ENCODE results near the gene TH. TPM values are rescaled to one million over a fixed set of nuclear protein-coding genes. Genes with fewer than 3 reads are reported as not detected.

TH gene
- total RNA-seq, 2 donors from 2014 or later: not detected

GRCh38 chr11:2190657-2191471 is 19.2 kb upstream of the TH start:
- H3K9me3 Mint-ChIP-seq: no peaks in the 10 kb centered on the region
- Histone ChIP-seq H3K9me3 (ENCODE audit: control insufficient read depth, low read length) (no peaks in the 10 kb centered on the region), H3K27ac (ENCODE audit: low read depth, low read length) (peak overlapping the region; percentile 87), H3K9ac (ENCODE audit: extremely low read depth, low read length, poor library complexity, severe bottlenecking) (no peak overlapping the region), H3K36me3 (ENCODE audit: control insufficient read depth, insufficient read depth, low read length) (no peaks in the 10 kb centered on the region), H3K4me1 (ENCODE audit: control insufficient read depth, insufficient read depth, low read length) (no peaks in the 10 kb centered on the region), H3K4me3 (ENCODE audit: low read length) (no peak overlapping the region), H3K27me3 (ENCODE audit: control insufficient read depth, insufficient read depth, low read length, poor library complexity, severe bottlenecking) (no peaks in the 10 kb centered on the region)
- H3K4me1 Mint-ChIP-seq: no peaks in the 10 kb centered on the region
- no peak overlapping the region for H3K27ac Mint-ChIP-seq
- DNase-seq: no peak
- peaks cover 21% of the 10 kb centered on the region for H3K27me3 Mint-ChIP-seq (ENCODE audit: insufficient read depth)
- 75 to 81% methylated on average over 21 to 30 of the region's 30 CpGs for WGBS, 2 experiments (ENCODE audit: insufficient coverage in 1 of 2, insufficient read length in 1 of 2)
- H3K4me3 Mint-ChIP-seq: no peak overlapping the region
- TF ChIP-seq CTCF (conservative IDR thresholded peaks at IDR 0.05): no peak
- H3K36me3 Mint-ChIP-seq (ENCODE audit: low read depth): no peaks in the 10 kb centered on the region

- WGBS, 2 experiments (ENCODE audit: insufficient coverage in 1 of 2, insufficient read length in 1 of 2): 87 to 90% methylated on average over 19 to 29 of the region's 29 CpGs
- H3K4me3 ChIP-seq (ENCODE audit: low read length): no peak overlapping the region
- Mint-ChIP-seq H3K36me3 (ENCODE audit: low read depth) (no peaks in the 10 kb centered on the region), H3K27me3 (ENCODE audit: insufficient read depth) (peaks cover 23% of the 10 kb centered on the region), H3K4me3 (no peak overlapping the region), H3K9me3 (no peaks in the 10 kb centered on the region), H3K27ac (no peak overlapping the region), H3K4me1 (no peaks in the 10 kb centered on the region)
- no peak overlapping the region for H3K9ac ChIP-seq (ENCODE audit: extremely low read depth, low read length, poor library complexity, severe bottlenecking)
- H3K27ac ChIP-seq (ENCODE audit: low read depth, low read length): peak overlapping the region; percentile 87
- H3K4me1 ChIP-seq (ENCODE audit: control insufficient read depth, insufficient read depth, low read length): no peaks in the 10 kb centered on the region
- H3K9me3 ChIP-seq (ENCODE audit: control insufficient read depth, low read length): no peaks in the 10 kb centered on the region
- no peak for TF ChIP-seq CTCF (conservative IDR thresholded peaks at IDR 0.05)
- peaks cover under 1% of the 10 kb centered on the region for H3K27me3 ChIP-seq (ENCODE audit: control insufficient read depth, insufficient read depth, low read length, poor library complexity, severe bottlenecking)
- H3K36me3 ChIP-seq (ENCODE audit: control insufficient read depth, insufficient read depth, low read length): no peaks in the 10 kb centered on the region
- no peak for DNase-seq
Measured at GRCh38 chr11:2189938-2190656, 18.5 kb upstream of the TH start.

GRCh38 chr11:2188745-2189144 is 17.1 kb upstream of the TH start:
- Mint-ChIP-seq H3K27ac (no peak overlapping the region), H3K9me3 (no peaks in the 10 kb centered on the region)
- WGBS, 2 experiments (ENCODE audit: insufficient coverage in 1 of 2, insufficient read length in 1 of 2): 89 to 92% methylated on average over 12 to 19 of the region's 19 CpGs

More at GRCh38 chr11:2188745-2189144, 17.1 kb upstream of the TH start:
- no peaks in the 10 kb centered on the region for H3K9me3 ChIP-seq (ENCODE audit: control insufficient read depth, low read length)
- H3K36me3 ChIP-seq (ENCODE audit: control insufficient read depth, insufficient read depth, low read length): no peaks in the 10 kb centered on the region
- Mint-ChIP-seq H3K4me3 (no peak overlapping the region), H3K4me1 (no peaks in the 10 kb centered on the region), H3K27me3 (ENCODE audit: insufficient read depth) (peaks cover 28% of the 10 kb centered on the region), H3K36me3 (ENCODE audit: low read depth) (no peaks in the 10 kb centered on the region)
- no peak overlapping the region for H3K4me3 ChIP-seq (ENCODE audit: low read length)
- H3K27me3 ChIP-seq (ENCODE audit: control insufficient read depth, insufficient read depth, low read length, poor library complexity, severe bottlenecking): peaks cover 6% of the 10 kb centered on the region
- H3K27ac ChIP-seq (ENCODE audit: low read depth, low read length): no peak overlapping the region
- no peaks in the 10 kb centered on the region for H3K4me1 ChIP-seq (ENCODE audit: control insufficient read depth, insufficient read depth, low read length)
- no peak for DNase-seq
- no peak overlapping the region for H3K9ac ChIP-seq (ENCODE audit: extremely low read depth, low read length, poor library complexity, severe bottlenecking)
- no peak for TF ChIP-seq CTCF (conservative IDR thresholded peaks at IDR 0.05)
